Skeletal muscle satellite cell (primary cell): ENCODE data around the gene ZBTB16.
A peak's percentile ranks its signal among the peaks of the same experiment; 100 is the strongest.

Experiments
- H3K27me3 ChIP-seq: 2 replicates; pipeline ENCODE4 v1.7.0; 2013; ENCODE audit warnings: low read length; ENCODE audit not compliant: control insufficient read depth, insufficient read depth
- H3K36me3 ChIP-seq: 2 replicates; pipeline ENCODE4 v1.7.0; 2013; ENCODE audit warnings: mild to moderate bottlenecking, control low read depth, low read length; ENCODE audit not compliant: insufficient read depth
- H3K4me1 ChIP-seq: 2 replicates; pipeline ENCODE4 v1.7.0; 2013; ENCODE audit warnings: low read length; ENCODE audit not compliant: control insufficient read depth, insufficient read depth
- H3K4me2 ChIP-seq: 2 replicates; pipeline ENCODE4 v1.7.0; 2013; ENCODE audit warnings: mild to moderate bottlenecking, low read length
- H3K4me3 ChIP-seq: 2 replicates; pipeline ENCODE4 v1.7.0; 2013; ENCODE audit warnings: low read length
- H3K9ac ChIP-seq: 2 replicates; pipeline ENCODE4 v1.7.0; 2013; ENCODE audit warnings: mild to moderate bottlenecking, low read depth, low read length, moderate library complexity
- H3K9me3 ChIP-seq: replicated peaks from 2 replicates; pipeline ENCODE4 v1.7.0; 2013; ENCODE audit warnings: mild to moderate bottlenecking, control low read depth, low read length

The ZBTB16 gene

GRCh38 chr11:114150671-114151070, 91.2 kb downstream of the ZBTB16 start:
- Histone ChIP-seq H3K4me1 (peaks cover 82% of the 10 kb centered on the region), H3K27me3 (no peaks in the 10 kb centered on the region)

GRCh38 chr11:114151631-114152030, 92.1 kb downstream of the ZBTB16 start:
- no peak overlapping the region for H3K9ac ChIP-seq
- H3K27me3 ChIP-seq: no peaks in the 10 kb centered on the region
- H3K36me3 ChIP-seq: peaks cover 27% of the 10 kb centered on the region
- H3K4me2 ChIP-seq: no peak overlapping the region
- peaks cover 82% of the 10 kb centered on the region for H3K4me1 ChIP-seq
- no peak overlapping the region for H3K4me3 ChIP-seq
- no peaks in the 10 kb centered on the region for H3K9me3 ChIP-seq

More at GRCh38 chr11:114150671-114151070, 91.2 kb downstream of the ZBTB16 start:
- no peaks in the 10 kb centered on the region for H3K9me3 ChIP-seq
- H3K36me3 ChIP-seq: peaks cover 18% of the 10 kb centered on the region
- no peak overlapping the region for H3K4me3 ChIP-seq
- H3K9ac ChIP-seq: peak overlapping the region; percentile 54
- no peak overlapping the region for H3K4me2 ChIP-seq

- no peaks in the 10 kb centered on the region for H3K9me3 ChIP-seq
- no peak overlapping the region for H3K9ac ChIP-seq
- H3K4me1 ChIP-seq: peaks cover 77% of the 10 kb centered on the region
- no peak overlapping the region for H3K4me3 ChIP-seq
- H3K36me3 ChIP-seq: peaks cover 32% of the 10 kb centered on the region
- H3K27me3 ChIP-seq: no peaks in the 10 kb centered on the region
- H3K4me2 ChIP-seq: no peak overlapping the region
These were observed 92.7 kb downstream of the ZBTB16 start for GRCh38 chr11:114152162-114152561.

- peaks cover 39% of the 10 kb centered on the region for H3K36me3 ChIP-seq
- no peak overlapping the region for H3K4me2 ChIP-seq
- no peaks in the 10 kb centered on the region for H3K9me3 ChIP-seq
- H3K4me1 ChIP-seq: peaks cover 77% of the 10 kb centered on the region
- H3K27me3 ChIP-seq: no peaks in the 10 kb centered on the region
- H3K9ac ChIP-seq: no peak overlapping the region
- H3K4me3 ChIP-seq: no peak overlapping the region
These were observed 93.3 kb downstream of the ZBTB16 start for GRCh38 chr11:114152785-114153184.

GRCh38 chr11:114153224-114153623, 93.7 kb downstream of the ZBTB16 start:
- Histone ChIP-seq H3K4me2 (no peak overlapping the region), H3K4me1 (peaks cover 78% of the 10 kb centered on the region), H3K9ac (no peak overlapping the region), H3K36me3 (peaks cover 43% of the 10 kb centered on the region), H3K27me3 (no peaks in the 10 kb centered on the region), H3K4me3 (no peak overlapping the region), H3K9me3 (no peaks in the 10 kb centered on the region)

GRCh38 chr11:114154271-114155047, 94.9 kb downstream of the ZBTB16 start:
- Histone ChIP-seq H3K36me3 (peaks cover 53% of the 10 kb centered on the region), H3K4me1 (peaks cover 82% of the 10 kb centered on the region), H3K4me3 (peak overlapping the region; percentile 33), H3K9ac (peak overlapping the region; percentile 69), H3K27me3 (no peaks in the 10 kb centered on the region), H3K4me2 (peak overlapping the region; percentile 51), H3K9me3 (no peaks in the 10 kb centered on the region)

GRCh38 chr11:114155116-114155515, 95.6 kb downstream of the ZBTB16 start:
- Histone ChIP-seq H3K36me3 (peaks cover 53% of the 10 kb centered on the region), H3K4me2 (peak overlapping the region; percentile 51), H3K9ac (peak overlapping the region; percentile 69), H3K4me3 (peak overlapping the region; percentile 33), H3K27me3 (no peaks in the 10 kb centered on the region), H3K9me3 (no peaks in the 10 kb centered on the region), H3K4me1 (peaks cover 79% of the 10 kb centered on the region)

- no peak overlapping the region for H3K9ac ChIP-seq
- H3K4me3 ChIP-seq: no peak overlapping the region
- peaks cover 49% of the 10 kb centered on the region for H3K36me3 ChIP-seq
- H3K4me1 ChIP-seq: peaks cover 79% of the 10 kb centered on the region
- no peak overlapping the region for H3K4me2 ChIP-seq
- no peaks in the 10 kb centered on the region for H3K27me3 ChIP-seq
- H3K9me3 ChIP-seq: no peaks in the 10 kb centered on the region
These were observed 96.6 kb downstream of the ZBTB16 start for GRCh38 chr11:114156131-114156581.

- no peaks in the 10 kb centered on the region for H3K27me3 ChIP-seq
- H3K9ac ChIP-seq: no peak overlapping the region
- peaks cover 43% of the 10 kb centered on the region for H3K36me3 ChIP-seq
- no peaks in the 10 kb centered on the region for H3K9me3 ChIP-seq
- H3K4me2 ChIP-seq: no peak overlapping the region
- H3K4me3 ChIP-seq: no peak overlapping the region
- peaks cover 85% of the 10 kb centered on the region for H3K4me1 ChIP-seq
These were observed 97.3 kb downstream of the ZBTB16 start for GRCh38 chr11:114156782-114157181.

- no peak overlapping the region for H3K9ac ChIP-seq
- H3K4me3 ChIP-seq: no peak overlapping the region
- no peak overlapping the region for H3K4me2 ChIP-seq
- no peaks in the 10 kb centered on the region for H3K9me3 ChIP-seq
- H3K27me3 ChIP-seq: no peaks in the 10 kb centered on the region
- H3K36me3 ChIP-seq: peaks cover 43% of the 10 kb centered on the region
- H3K4me1 ChIP-seq: peaks cover 89% of the 10 kb centered on the region
These were observed 98.1 kb downstream of the ZBTB16 start for GRCh38 chr11:114157476-114158050.

- no peak overlapping the region for H3K4me2 ChIP-seq
- H3K4me1 ChIP-seq: peaks cover 85% of the 10 kb centered on the region
These were observed 98.9 kb downstream of the ZBTB16 start for GRCh38 chr11:114158421-114158820.

More at GRCh38 chr11:114158421-114158820, 98.9 kb downstream of the ZBTB16 start:
- Histone ChIP-seq H3K36me3 (peaks cover 43% of the 10 kb centered on the region), H3K27me3 (no peaks in the 10 kb centered on the region), H3K4me3 (no peak overlapping the region), H3K9ac (peak overlapping the region; percentile 75), H3K9me3 (no peaks in the 10 kb centered on the region)
